Uterus (tissue), 2 donors: ENCODE results near the gene PPY.

ENCODE experiments used
- CTCF ChIP-seq, 4 experiments: fragments of 200-600 bp in 2 of 4; fragments of 450-650 bp in 2 of 4; sonication (generic) in 2 of 4; IDR thresholded peaks; one replicate each; pipeline ENCODE4 v1.5.1; 2016 to 2019; ENCODE audit warnings: antibody characterized with exemption in 4 of 4, mild to moderate bottlenecking in 2 of 4, moderate library complexity in 1 of 4
- POLR2A ChIP-seq, 2 donors: fragments of 450-650 bp; IDR thresholded peaks; one replicate each; pipeline ENCODE4 v1.6.1; 2016; ENCODE audit warnings: antibody characterized with exemption in 2 of 2, mild to moderate bottlenecking in 1 of 2, moderate library complexity in 1 of 2

GRCh38 chr17:43918026-43918389 is 24.3 kb downstream of the PPY start:
- TF ChIP-seq CTCF (IDR thresholded peaks at IDR 0.05) (no peak), POLR2A (IDR thresholded peaks at IDR 0.05) (no peak)
